Measurements from ENCODE around the gene SUMO4.
A peak's percentile ranks its signal among the peaks of the same experiment; 100 is the strongest.

- TF ChIP-seq CTCF (IDR thresholded peaks at IDR 0.05; ENCODE audit: low read depth, low read length, missing input control), result no peak
- no peak for TF ChIP-seq REST (IDR thresholded peaks at IDR 0.05)
- no peak for TF ChIP-seq ATF3 (IDR thresholded peaks at IDR 0.05)
- TF ChIP-seq YY1 (IDR thresholded peaks at IDR 0.05), result no peak
- TF ChIP-seq SP1 (IDR thresholded peaks at IDR 0.05), result no peak
- TF ChIP-seq JUND (IDR thresholded peaks at IDR 0.05), result no peak
- peak; percentile 39 to 57 for TF ChIP-seq RXRA (IDR thresholded peaks at IDR 0.05)
- no peak for TF ChIP-seq ZBTB33 (IDR thresholded peaks at IDR 0.05)
- TF ChIP-seq TAF1 (conservative IDR thresholded peaks at IDR 0.05), result no peak
- TF ChIP-seq RAD21 (IDR thresholded peaks at IDR 0.05), result no peak
- no peak for TF ChIP-seq MAX (IDR thresholded peaks at IDR 0.05)
- no peak for TF ChIP-seq NR2F2 (IDR thresholded peaks at IDR 0.05)
- no peak for TF ChIP-seq GABPA (IDR thresholded peaks at IDR 0.05 in 1 of 2, conservative IDR thresholded peaks at IDR 0.05 in 1 of 2)
- no peak for TF ChIP-seq EGR1 (IDR thresholded peaks at IDR 0.05; ENCODE audit: low read depth in 2 of 2)
Measured at GRCh38 chr6:149383371-149383770, 16.7 kb upstream of the SUMO4 start.
